HFFc6 (cell line): ENCODE results near the gene CCDC192. TPM values are rescaled to one million over a fixed set of nuclear protein-coding genes. Genes with fewer than 3 reads are reported as not detected.

Experiments used
- DNase-seq: peaks from one replicate; pipeline ENCODE4 v3.0.0-alpha.2; 2018
- H3K27ac Mint-ChIP-seq: 2 replicates; pipeline ENCODE4 v1.8.0; 2020; ENCODE audit warnings: mild to moderate bottlenecking, mixed read lengths
- H3K27me3 Mint-ChIP-seq: 2 replicates; pipeline ENCODE4 v1.8.0; 2021; ENCODE audit warnings: mild to moderate bottlenecking, moderate library complexity, mixed read lengths; ENCODE audit not compliant: insufficient read depth
- H3K36me3 Mint-ChIP-seq: 2 replicates; pipeline ENCODE4 v1.8.0; 2021; ENCODE audit warnings: low read depth, mixed read lengths
- H3K4me1 Mint-ChIP-seq: 2 replicates; pipeline ENCODE4 v1.8.0; 2020; ENCODE audit warnings: low read depth, mixed read lengths
- H3K4me3 Mint-ChIP-seq: 2 replicates; pipeline ENCODE4 v1.8.0; 2020; ENCODE audit warnings: mild to moderate bottlenecking, moderate library complexity, mixed read lengths
- H3K9me3 Mint-ChIP-seq: 2 replicates; pipeline ENCODE4 v1.8.0; 2020; ENCODE audit warnings: mild to moderate bottlenecking, mixed read lengths
- CTCF ChIP-seq: fragments of 200-600 bp; sonication (generic); IDR thresholded peaks from 2 replicates; pipeline ENCODE4 v1.5.0; 2021; ENCODE audit warnings: antibody characterized with exemption, mild to moderate bottlenecking
- total RNA-seq, 6 experiments: library from RNA; stranded (reverse); fragmentation: NEBNext Ultra II Directional; extraction: Animal tissue kit (Norgen Biotek cat#: 25700); gene quantifications; 2 replicates in 1 of 6; 3 replicates in 5 of 6; pipeline ENCODE4 v1.2.3, GENCODE V29; 2021

Gene CCDC192
- total RNA-seq, 6 experiments from 2014 or later = not detected

- Mint-ChIP-seq H3K4me1 (no peaks in the 10 kb centered on the region), H3K27ac (no peak overlapping the region), H3K9me3 (no peaks in the 10 kb centered on the region), H3K36me3 (no peaks in the 10 kb centered on the region), H3K27me3 (peaks cover 11% of the 10 kb centered on the region), H3K4me3 (no peak overlapping the region)
- no peak for TF ChIP-seq CTCF
- DNase-seq = no peak
These were observed 146.2 kb downstream of the CCDC192 start for GRCh38 chr5:127849408-127849807.

GRCh38 chr5:127849891-127850290 is 146.7 kb downstream of the CCDC192 start:
- Mint-ChIP-seq H3K9me3 (no peaks in the 10 kb centered on the region), H3K4me1 (no peaks in the 10 kb centered on the region), H3K27me3 (peaks cover 9% of the 10 kb centered on the region), H3K27ac (no peak overlapping the region), H3K36me3 (no peaks in the 10 kb centered on the region), H3K4me3 (no peak overlapping the region)
- no peak for TF ChIP-seq CTCF
- DNase-seq = no peak

- no peak for DNase-seq
- Mint-ChIP-seq H3K27ac (no peak overlapping the region), H3K9me3 (no peaks in the 10 kb centered on the region), H3K4me1 (no peaks in the 10 kb centered on the region), H3K27me3 (peaks cover 5% of the 10 kb centered on the region), H3K36me3 (no peaks in the 10 kb centered on the region), H3K4me3 (no peak overlapping the region)
- TF ChIP-seq CTCF = no peak
These were observed 148.8 kb downstream of the CCDC192 start for GRCh38 chr5:127851964-127852363.

- peaks cover 6% of the 10 kb centered on the region for H3K27me3 Mint-ChIP-seq
- no peak for DNase-seq
- H3K4me1 Mint-ChIP-seq = no peaks in the 10 kb centered on the region
- no peak overlapping the region for H3K4me3 Mint-ChIP-seq
- no peak for TF ChIP-seq CTCF
- H3K27ac Mint-ChIP-seq = no peak overlapping the region
- no peaks in the 10 kb centered on the region for H3K36me3 Mint-ChIP-seq
- no peaks in the 10 kb centered on the region for H3K9me3 Mint-ChIP-seq
These were observed 151.3 kb downstream of the CCDC192 start for GRCh38 chr5:127854520-127854919.

- Mint-ChIP-seq H3K9me3 (no peaks in the 10 kb centered on the region), H3K4me1 (no peaks in the 10 kb centered on the region), H3K27ac (no peak overlapping the region), H3K27me3 (peaks cover 5% of the 10 kb centered on the region; the same call in 1 of the 2 replicates), H3K4me3 (no peak overlapping the region), H3K36me3 (no peaks in the 10 kb centered on the region)
- no peak for TF ChIP-seq CTCF
- DNase-seq = no peak
These were observed 153.1 kb downstream of the CCDC192 start for GRCh38 chr5:127856292-127856691.
